GM12878 (cell line): ENCODE data around the gene ZNF700. TPM values are rescaled to one million over a fixed set of nuclear protein-coding genes. Genes with fewer than 3 reads are reported as not detected.

Experiments used
- ATAC-seq: fragments of 200-7000 bp; cut with Tn5 transposase; 3 replicates; pipeline ENCODE4 v1.9.1; 2020; ENCODE audit warnings: mild to moderate bottlenecking, moderate library complexity
- BruUV-seq: library from RNA; stranded (reverse); fragments of 400-500 nt; replicated peaks from 2 replicates; lab custom pipeline; 2021; lab: Mats Ljungman, UMichigan
- CTCF ChIA-PET: fragments of 300-600 bp; sonication (Branson Sonifier 250); formaldehyde crosslinking; extraction: SDS; loops from one replicate; lab custom pipeline; 2021; ENCODE audit warnings: inconsistent platforms; lab: Yijun Ruan, JAX
- POLR2A ChIA-PET: fragments of 350-600 bp; formaldehyde crosslinking; extraction: SDS; loops from one replicate; lab custom pipeline; 2021; ENCODE audit warnings: inconsistent platforms; lab: Charles Lee
- RAD21 ChIA-PET: fragments of 300-600 bp; sonication (Branson Sonifier 250); formaldehyde crosslinking; loops from one replicate; lab custom pipeline; 2023; ENCODE audit warnings: antibody characterized with exemption; ENCODE audit not compliant: unreplicated experiment; lab: Charles Lee
- SMC1A ChIA-PET: fragments of 300-600 bp; sonication (Branson Sonifier 250); formaldehyde crosslinking; loops from one replicate; lab custom pipeline; 2023; ENCODE audit not compliant: unreplicated experiment, uncharacterized antibody; lab: Charles Lee
- DNase-seq: peaks from one replicate; pipeline ENCODE4 v3.0.0-alpha.2; 2011; ENCODE audit warnings: low read depth, low spot score
- FAIRE-seq: peaks from 3 replicates; lab custom pipeline; 2011; peaks lifted over from hg19 to GRCh38; lab: Jason Lieb, UNC
- H2AFZ ChIP-seq: 2 replicates; pipeline ENCODE4 v1.6.0; 2011; ENCODE audit warnings: low read depth, low read length, control low read depth; ENCODE audit not compliant: control insufficient read depth
- H3K27ac ChIP-seq: 2 replicates; pipeline ENCODE4 v1.5.1; 2011; ENCODE audit warnings: control low read depth; ENCODE audit not compliant: control insufficient read depth, insufficient read depth
- H3K27me3 ChIP-seq, 2 experiments: replicated peaks in 1 of 2; 2 replicates each; pipeline versions ENCODE4 v1.6.0 to v1.6.1; 2011; ENCODE audit warnings: low read length in 1 of 2; ENCODE audit not compliant: control insufficient read depth in 2 of 2, insufficient read depth in 2 of 2
- H3K36me3 ChIP-seq, 2 experiments: 2 replicates each; pipeline ENCODE4 v1.5.1; 2011; ENCODE audit warnings: low read length in 1 of 2; ENCODE audit not compliant: control insufficient read depth in 2 of 2, insufficient read depth in 2 of 2
- H3K4me1 ChIP-seq: 2 replicates; pipeline ENCODE4 v1.6.1; 2011; ENCODE audit warnings: mild to moderate bottlenecking, low read length, moderate library complexity, mixed read lengths; ENCODE audit not compliant: control insufficient read depth, insufficient read depth
- H3K4me2 ChIP-seq: 2 replicates; pipeline ENCODE4 v1.6.0; 2011; ENCODE audit warnings: control low read depth; ENCODE audit not compliant: control insufficient read depth, insufficient read depth
- H3K4me3 ChIP-seq: fragments of 200-600 bp; sonication (generic); 2 replicates; pipeline ENCODE4 v1.5.1; 2016
- H3K79me2 ChIP-seq: 2 replicates; pipeline ENCODE4 v1.6.0; 2011; ENCODE audit warnings: low read length; ENCODE audit not compliant: control insufficient read depth, insufficient read depth
- H3K9ac ChIP-seq: 2 replicates; pipeline ENCODE4 v1.8.0; 2011; ENCODE audit warnings: low read length, control low read depth, mixed read lengths; ENCODE audit not compliant: control insufficient read depth, insufficient read depth
- H3K9me3 ChIP-seq: replicated peaks from 3 replicates; pipeline ENCODE4 v1.5.1; 2011; ENCODE audit warnings: mild to moderate bottlenecking, low read length; ENCODE audit not compliant: control insufficient read depth, insufficient read depth
- H4K20me1 ChIP-seq: 2 replicates; pipeline ENCODE4 v1.6.0; 2011; ENCODE audit not compliant: control insufficient read depth, insufficient read depth
- BMI1 ChIP-seq: fragments of 450-650 bp; IDR thresholded peaks from 2 replicates; pipeline ENCODE4 v1.6.1; 2016; ENCODE audit warnings: mild to moderate bottlenecking, moderate library complexity, borderline replicate concordance
- E4F1 ChIP-seq: fragments of 450-650 bp; IDR thresholded peaks from 2 replicates; pipeline ENCODE4 v1.6.1; 2018; ENCODE audit warnings: borderline replicate concordance, mild to moderate bottlenecking; ENCODE audit not compliant: partially characterized antibody
- HCFC1 ChIP-seq: fragments of 150-350 bp; IDR thresholded peaks from 2 replicates; pipeline ENCODE4 v1.6.1; 2014; ENCODE audit warnings: low read length
- IRF4 ChIP-seq: IDR thresholded peaks from 2 replicates; pipeline ENCODE4 v1.6.1; 2011; ENCODE audit warnings: low read depth, low read length
- KAT2A ChIP-seq: conservative IDR thresholded peaks from 2 replicates; pipeline ENCODE4 v1.6.1; 2011; ENCODE audit warnings: low read depth, low read length; ENCODE audit not compliant: control insufficient read depth
- KLF5 ChIP-seq: fragments of 450-650 bp; IDR thresholded peaks from 2 replicates; pipeline ENCODE4 v1.6.1; 2014; ENCODE audit warnings: mild to moderate bottlenecking; ENCODE audit not compliant: partially characterized antibody
- MTA2 ChIP-seq: fragments of 450-650 bp; IDR thresholded peaks from 2 replicates; pipeline ENCODE4 v1.6.1; 2016; ENCODE audit warnings: low read depth, mild to moderate bottlenecking, moderate library complexity
- NFIC ChIP-seq: IDR thresholded peaks from 2 replicates; pipeline ENCODE4 v1.6.1; 2012; ENCODE audit warnings: low read depth, mild to moderate bottlenecking, inconsistent platforms, low read length, moderate library complexity
- RAD51 ChIP-seq: fragments of 450-650 bp; IDR thresholded peaks from 2 replicates; pipeline ENCODE4 v1.6.1; 2016; ENCODE audit warnings: moderate library complexity, mild to moderate bottlenecking, inconsistent platforms
- SUPT20H ChIP-seq: IDR thresholded peaks from 2 replicates; pipeline ENCODE4 v1.6.1; 2011; ENCODE audit warnings: low read depth, mild to moderate bottlenecking, low read length, moderate library complexity, borderline replicate concordance; ENCODE audit not compliant: control insufficient read depth
- YY1 ChIP-seq: IDR thresholded peaks from 2 replicates; pipeline ENCODE4 v1.6.1; 2011; ENCODE audit warnings: low read depth, mild to moderate bottlenecking, low read length
- WGBS: methylation state at CpG from one replicate; pipeline ENCODE4 v1.1.6; 2016; ENCODE audit warnings: low lambda C conversion rate; ENCODE audit not compliant: insufficient replicate concordance, insufficient coverage; ENCODE audit errors: missing lambda C conversion rate; 5-methylcytosine and 5-hydroxymethylcytosine counted together
- in situ Hi-C: fragments of 300-500 bp; cut with MboI; formaldehyde crosslinking; loops from 9 replicates; pipeline ENCODE4 v1.14.3; 2018; ENCODE audit warnings: mixed read lengths
- intact Hi-C: fragments of 100-400 bp; cut with micrococcal nuclease; formaldehyde crosslinking; loops from one replicate; pipeline ENCODE4 v1.14.2; 2022; ENCODE audit not compliant: unreplicated experiment
- polyA plus RNA-seq, 11 experiments: library from polyadenylated mRNA; depleted of rRNA in 4 of 11; unstranded in 6 of 11; stranded (reverse) in 5 of 11; fragments of >200 nt; fragmentation: Nextera tagmentation in 4 of 11; fragmentation: Illumina TruSeq in 1 of 11; extraction: Ambion mirVana in 4 of 11; extraction: Trizol in 1 of 11; gene quantifications; 1 replicate in 1 of 11; 2 replicates in 10 of 11; pipeline versions ENCODE4 v1.2.1 to v1.2.3, GENCODE V29; 2011 to 2016; ENCODE audit warnings: inconsistent platforms in 2 of 11, missing spikeins in 2 of 11, low read depth in 1 of 11
- total RNA-seq, 4 experiments: library from RNA; depleted of rRNA in 3 of 4; stranded (reverse); fragments of >200 nt in 3 of 4; fragmentation: Illumina TruSeq in 1 of 4; extraction: Trizol in 1 of 4; gene quantifications; 2 replicates each; pipeline versions ENCODE4 v1.2.1 to v1.2.3, GENCODE V29; 2013 to 2021
- TF ChIP-seq, protein P1 (sequence below): fragments of 450-650 bp; IDR thresholded peaks from 2 replicates; pipeline ENCODE4 v1.6.1; 2017; ENCODE audit warnings: low read depth, mild to moderate bottlenecking, moderate library complexity
- TF ChIP-seq, protein P2 (sequence below): fragments of 450-650 bp; IDR thresholded peaks from 2 replicates; pipeline ENCODE4 v1.6.1; 2014; ENCODE audit warnings: mild to moderate bottlenecking

ZNF700 gene
- total and polyA plus RNA-seq, 10 of the 15 experiments (the other 5 are each of a cell fraction or from before 2014, with no cell fraction given) = 6.7 to 16.0 (median 11.1) TPM

- TF ChIP-seq, protein P1, sequence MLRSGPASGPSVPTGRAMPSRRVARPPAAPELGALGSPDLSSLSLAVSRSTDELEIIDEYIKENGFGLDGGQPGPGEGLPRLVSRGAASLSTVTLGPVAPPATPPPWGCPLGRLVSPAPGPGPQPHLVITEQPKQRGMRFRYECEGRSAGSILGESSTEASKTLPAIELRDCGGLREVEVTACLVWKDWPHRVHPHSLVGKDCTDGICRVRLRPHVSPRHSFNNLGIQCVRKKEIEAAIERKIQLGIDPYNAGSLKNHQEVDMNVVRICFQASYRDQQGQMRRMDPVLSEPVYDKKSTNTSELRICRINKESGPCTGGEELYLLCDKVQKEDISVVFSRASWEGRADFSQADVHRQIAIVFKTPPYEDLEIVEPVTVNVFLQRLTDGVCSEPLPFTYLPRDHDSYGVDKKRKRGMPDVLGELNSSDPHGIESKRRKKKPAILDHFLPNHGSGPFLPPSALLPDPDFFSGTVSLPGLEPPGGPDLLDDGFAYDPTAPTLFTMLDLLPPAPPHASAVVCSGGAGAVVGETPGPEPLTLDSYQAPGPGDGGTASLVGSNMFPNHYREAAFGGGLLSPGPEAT = no peak
- TF ChIP-seq NFIC = no peak
- no peak for TF ChIP-seq YY1
- no peak for TF ChIP-seq HCFC1
- TF ChIP-seq IRF4 = no peak
Measured at GRCh38 chr19:11973019-11973810, 48.3 kb downstream of the ZNF700 start (continued).

- Histone ChIP-seq H3K27me3 (no peaks in the 10 kb centered on the region), H3K9me3 (peaks cover 31% of the 10 kb centered on the region), H3K36me3 (no peaks in the 10 kb centered on the region), H3K4me1 (no peaks in the 10 kb centered on the region), H3K9ac (no peak overlapping the region), H4K20me1 (no peaks in the 10 kb centered on the region), H2AFZ (no peak overlapping the region), H3K79me2 (no peaks in the 10 kb centered on the region), H3K27ac (no peak overlapping the region), H3K4me2 (no peak overlapping the region), H3K4me3 (no peak overlapping the region)
- POLR2A ChIA-PET = no interaction called here
- intact Hi-C loops = no loop called here
- RAD21 ChIA-PET = no interaction called here
- no peak for FAIRE-seq
- no peak for ATAC-seq
- BruUV-seq = no TSS peak
- in situ Hi-C loops = no loop called here
- no peak for TF ChIP-seq KLF5
- no peak for TF ChIP-seq SUPT20H
- no peak for TF ChIP-seq MTA2
- TF ChIP-seq, protein P2, sequence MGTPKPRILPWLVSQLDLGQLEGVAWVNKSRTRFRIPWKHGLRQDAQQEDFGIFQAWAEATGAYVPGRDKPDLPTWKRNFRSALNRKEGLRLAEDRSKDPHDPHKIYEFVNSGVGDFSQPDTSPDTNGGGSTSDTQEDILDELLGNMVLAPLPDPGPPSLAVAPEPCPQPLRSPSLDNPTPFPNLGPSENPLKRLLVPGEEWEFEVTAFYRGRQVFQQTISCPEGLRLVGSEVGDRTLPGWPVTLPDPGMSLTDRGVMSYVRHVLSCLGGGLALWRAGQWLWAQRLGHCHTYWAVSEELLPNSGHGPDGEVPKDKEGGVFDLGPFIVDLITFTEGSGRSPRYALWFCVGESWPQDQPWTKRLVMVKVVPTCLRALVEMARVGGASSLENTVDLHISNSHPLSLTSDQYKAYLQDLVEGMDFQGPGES = no peak
- no peak for TF ChIP-seq E4F1
- no peak for TF ChIP-seq BMI1
- no peak for TF ChIP-seq KAT2A
- TF ChIP-seq RAD51 = no peak
- 97% methylated on average over 9 of the region's 9 CpGs for WGBS
- CTCF ChIA-PET = no interaction called here
- SMC1A ChIA-PET = no interaction called here
- DNase-seq = no peak
Measured at GRCh38 chr19:11978492-11979100, 53.7 kb downstream of the ZNF700 start.
